22Rv1 (cell line): ENCODE results near the gene PIPOX.

ENCODE experiments used
- ZFX ChIP-seq: fragments of 450-650 bp; IDR thresholded peaks from 2 replicates; pipeline ENCODE4 v1.6.1; 2017; ENCODE audit warnings: antibody characterized with exemption, borderline replicate concordance
- TF ChIP-seq, protein P1 (sequence below): fragments of 450-650 bp; IDR thresholded peaks from 2 replicates; pipeline ENCODE4 v1.5.1; 2017; ENCODE audit warnings: mild to moderate bottlenecking

- TF ChIP-seq, protein P1, sequence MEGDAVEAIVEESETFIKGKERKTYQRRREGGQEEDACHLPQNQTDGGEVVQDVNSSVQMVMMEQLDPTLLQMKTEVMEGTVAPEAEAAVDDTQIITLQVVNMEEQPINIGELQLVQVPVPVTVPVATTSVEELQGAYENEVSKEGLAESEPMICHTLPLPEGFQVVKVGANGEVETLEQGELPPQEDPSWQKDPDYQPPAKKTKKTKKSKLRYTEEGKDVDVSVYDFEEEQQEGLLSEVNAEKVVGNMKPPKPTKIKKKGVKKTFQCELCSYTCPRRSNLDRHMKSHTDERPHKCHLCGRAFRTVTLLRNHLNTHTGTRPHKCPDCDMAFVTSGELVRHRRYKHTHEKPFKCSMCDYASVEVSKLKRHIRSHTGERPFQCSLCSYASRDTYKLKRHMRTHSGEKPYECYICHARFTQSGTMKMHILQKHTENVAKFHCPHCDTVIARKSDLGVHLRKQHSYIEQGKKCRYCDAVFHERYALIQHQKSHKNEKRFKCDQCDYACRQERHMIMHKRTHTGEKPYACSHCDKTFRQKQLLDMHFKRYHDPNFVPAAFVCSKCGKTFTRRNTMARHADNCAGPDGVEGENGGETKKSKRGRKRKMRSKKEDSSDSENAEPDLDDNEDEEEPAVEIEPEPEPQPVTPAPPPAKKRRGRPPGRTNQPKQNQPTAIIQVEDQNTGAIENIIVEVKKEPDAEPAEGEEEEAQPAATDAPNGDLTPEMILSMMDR, result no peak
- TF ChIP-seq ZFX, result no peak
These were observed 42.3 kb downstream of the PIPOX start for GRCh38 chr17:29085223-29085622.
